K562 (cell line): ENCODE data around the gene DRD1. TPM values are rescaled to one million over a fixed set of nuclear protein-coding genes. Genes with fewer than 3 reads are reported as not detected.

Experiments
- ARHGAP35 ChIP-seq: fragments of 450-650 bp; IDR thresholded peaks from 2 replicates; pipeline ENCODE4 v1.6.1; 2018; ENCODE audit not compliant: partially characterized antibody
- CCNT2 ChIP-seq: IDR thresholded peaks from 2 replicates; pipeline ENCODE4 v1.6.1; 2011; ENCODE audit warnings: borderline replicate concordance, low read depth, mild to moderate bottlenecking, moderate library complexity, mixed read lengths, low read length; ENCODE audit not compliant: insufficient read length; ENCODE audit errors: extremely low read depth
- CSDE1 ChIP-seq, 2 experiments: fragments of 450-650 bp; IDR thresholded peaks; 2 replicates each; pipeline ENCODE4 v1.6.1; 2016; ENCODE audit warnings: mild to moderate bottlenecking in 1 of 2
- DMBX1 ChIP-seq: fragments of 250-450 bp; sonication (Bioruptor Pico); IDR thresholded peaks from 2 replicates; pipeline ENCODE4 v1.8.0; 2022; ENCODE audit warnings: inconsistent platforms, mild to moderate bottlenecking, moderate library complexity, borderline replicate concordance
- E2F3 ChIP-seq: fragments of 250-450 bp; sonication (Bioruptor Pico); IDR thresholded peaks from 2 replicates; pipeline ENCODE4 v1.4.0; 2020; ENCODE audit warnings: mild to moderate bottlenecking
- EP400 ChIP-seq: fragments of 450-650 bp; IDR thresholded peaks from 2 replicates; pipeline ENCODE4 v1.6.1; 2017; ENCODE audit warnings: antibody characterized with exemption, mild to moderate bottlenecking, moderate library complexity
- GABPA ChIP-seq: fragments of 200-800 bp; sonication (Bioruptor generic); conservative IDR thresholded peaks from 2 replicates; pipeline ENCODE4 v1.6.1; 2016; ENCODE audit warnings: low read depth, missing genetic modification characterization, missing compliant biosample characterization
- GATAD2B ChIP-seq: fragments of 450-650 bp; IDR thresholded peaks from 2 replicates; pipeline ENCODE4 v1.6.1; 2017; ENCODE audit warnings: mild to moderate bottlenecking, borderline replicate concordance
- ILF3 ChIP-seq: fragments of 450-650 bp; IDR thresholded peaks from 2 replicates; pipeline ENCODE4 v1.6.1; 2018; ENCODE audit warnings: antibody characterized with exemption, mild to moderate bottlenecking, moderate library complexity, borderline replicate concordance
- MNT ChIP-seq, 2 experiments: fragments of 450-650 bp; conservative IDR thresholded peaks; 2 replicates each; pipeline ENCODE4 v1.6.1; 2017; ENCODE audit warnings: mild to moderate bottlenecking in 2 of 2, moderate library complexity in 2 of 2
- NFYB ChIP-seq: IDR thresholded peaks from 2 replicates; pipeline ENCODE4 v1.6.1; 2011; ENCODE audit warnings: mild to moderate bottlenecking, moderate library complexity; ENCODE audit not compliant: insufficient read length; ENCODE audit errors: extremely low read depth
- PYGO2 ChIP-seq: fragments of 450-650 bp; IDR thresholded peaks from 2 replicates; pipeline ENCODE4 v1.6.1; 2016; ENCODE audit warnings: mild to moderate bottlenecking, missing genetic modification characterization, moderate library complexity, missing compliant biosample characterization
- RB1 ChIP-seq: fragments of 450-650 bp; IDR thresholded peaks from 2 replicates; pipeline ENCODE4 v1.6.1; 2017; ENCODE audit warnings: low read depth, mild to moderate bottlenecking
- RBFOX2 ChIP-seq: fragments of 200-400 bp; formaldehyde crosslinking; IDR thresholded peaks from 2 replicates; pipeline ENCODE4 v1.6.1; 2017; ENCODE audit warnings: low read depth, mild to moderate bottlenecking, low read length, moderate library complexity
- SRSF3 ChIP-seq: fragments of 200-400 bp; formaldehyde crosslinking; IDR thresholded peaks from 2 replicates; pipeline ENCODE4 v1.6.1; 2016; ENCODE audit warnings: mild to moderate bottlenecking, low read length, moderate library complexity; ENCODE audit not compliant: insufficient read depth
- THRAP3 ChIP-seq: fragments of 450-650 bp; IDR thresholded peaks from 2 replicates; pipeline ENCODE4 v1.6.1; 2016; ENCODE audit warnings: mild to moderate bottlenecking, inconsistent platforms, borderline replicate concordance
- ZFX ChIP-seq: sonication (generic); formaldehyde crosslinking; IDR thresholded peaks from 2 replicates; pipeline ENCODE4 v1.8.0; 2022; ENCODE audit warnings: mild to moderate bottlenecking, missing genetic modification reagents, moderate library complexity
- ZNF140 ChIP-seq: fragments of 250-450 bp; sonication (Bioruptor Pico); IDR thresholded peaks from 2 replicates; pipeline ENCODE4 v1.8.0; 2021; ENCODE audit warnings: moderate library complexity, mild to moderate bottlenecking, inconsistent platforms
- ZNF175 ChIP-seq: fragments of 200-800 bp; sonication (Bioruptor generic); IDR thresholded peaks from 2 replicates; pipeline ENCODE4 v1.6.1; 2016; ENCODE audit warnings: low read depth, mild to moderate bottlenecking, missing genetic modification characterization, missing compliant biosample characterization
- ZNF449 ChIP-seq: fragments of 250-450 bp; sonication (Bioruptor Pico); IDR thresholded peaks from 2 replicates; pipeline ENCODE4 v1.8.0; 2022; ENCODE audit warnings: moderate library complexity, mild to moderate bottlenecking, inconsistent platforms
- ZNF551 ChIP-seq: fragments of 250-450 bp; sonication (Bioruptor Pico); IDR thresholded peaks from 2 replicates; pipeline ENCODE4 v1.5.0; 2021; ENCODE audit warnings: mild to moderate bottlenecking, moderate library complexity
- ZNF583 ChIP-seq: fragments of 250-450 bp; sonication (Bioruptor Pico); IDR thresholded peaks from 2 replicates; pipeline ENCODE4 v1.4.0; 2020
- ZNF696 ChIP-seq: fragments of 250-450 bp; sonication (Bioruptor Pico); conservative IDR thresholded peaks from 2 replicates; pipeline ENCODE4 v1.4.0; 2020; ENCODE audit warnings: mild to moderate bottlenecking, moderate library complexity
- polyA plus RNA-seq, 8 experiments: library from polyadenylated mRNA; depleted of rRNA in 4 of 8; stranded (reverse) in 5 of 8; unstranded in 3 of 8; fragments of >200 nt; fragmentation: Nextera tagmentation in 2 of 8; fragmentation: Illumina TruSeq in 1 of 8; extraction: Ambion mirVana in 2 of 8; extraction: Trizol in 1 of 8; gene quantifications; 2 replicates each; pipeline versions ENCODE4 v1.2.1 to v1.2.3, GENCODE V29; 2011 to 2014; ENCODE audit warnings: inconsistent platforms in 1 of 8, missing spikeins in 1 of 8
- total RNA-seq, 7 experiments: library from RNA; depleted of rRNA in 6 of 7; stranded (reverse); fragments of >200 nt in 6 of 7; fragmentation: Illumina TruSeq in 2 of 7; extraction: Trizol in 2 of 7; gene quantifications; 2 replicates each; pipeline versions ENCODE4 v1.2.1 to v1.2.3, GENCODE V29; 2011 to 2021; ENCODE audit warnings: low replicate concordance in 1 of 7
- TF ChIP-seq, protein P1 (sequence below): fragments of 450-650 bp; IDR thresholded peaks from 2 replicates; pipeline ENCODE4 v1.6.1; 2018; ENCODE audit warnings: mild to moderate bottlenecking, low read depth; ENCODE audit not compliant: partially characterized antibody

The DRD1 gene
- total and polyA plus RNA-seq, 9 of the 15 experiments (the other 6 are each of a cell fraction or from before 2014, with no cell fraction given) = not detected

DNA sequence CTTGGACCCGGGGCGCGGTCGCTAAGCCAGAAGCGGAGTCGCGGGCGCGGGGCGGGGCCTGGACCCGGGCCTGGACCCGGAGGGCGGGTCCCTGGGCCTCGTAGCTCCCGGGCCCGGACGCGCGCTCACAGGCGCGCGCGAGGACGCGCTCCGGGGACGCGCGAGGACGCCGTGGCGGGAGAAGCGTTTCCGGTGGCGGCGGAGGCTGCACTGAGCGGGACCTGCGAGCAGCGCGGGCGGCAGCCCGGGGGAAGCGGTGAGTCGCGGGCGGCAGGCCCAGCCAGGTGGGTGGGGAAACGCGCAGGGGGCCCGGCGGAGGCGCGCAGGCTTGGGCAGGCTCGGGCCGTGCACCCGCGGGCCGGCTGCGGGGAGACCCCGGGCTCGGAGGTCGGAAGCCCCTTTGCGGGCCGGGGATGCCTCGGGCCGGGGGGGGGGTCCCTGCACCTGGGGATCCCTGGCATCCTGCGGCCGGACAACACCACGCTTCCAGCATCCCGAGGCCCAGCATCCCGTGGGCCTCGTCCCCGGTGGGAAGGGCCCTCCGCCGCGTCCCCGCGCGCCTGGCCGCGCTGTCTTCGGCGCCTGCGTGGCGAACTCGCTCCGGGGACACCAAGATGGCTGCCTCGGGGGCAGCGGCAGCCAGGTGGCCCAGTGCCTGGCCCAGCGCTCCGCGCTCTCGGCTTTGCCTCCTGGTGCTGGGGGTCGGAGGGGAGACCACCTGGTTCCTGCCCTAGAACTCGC is 34.6 kb upstream of the DRD1 start, which contains the start of gene SFXN1 (continued):
- TF ChIP-seq ZFX = peak; percentile 60; the same call in 1 of the 2 replicates
- peak; percentile 93; the same call in 1 of the 2 replicates for TF ChIP-seq RB1
- no peak for TF ChIP-seq ZNF175
- TF ChIP-seq EP400 = peak; percentile 77
- TF ChIP-seq ZNF696 (CRISPR knock-in tag) = no peak
- no peak for TF ChIP-seq THRAP3
- TF ChIP-seq ARHGAP35 = no peak
- peak; percentile 55; the same call in 1 of the 2 replicates for TF ChIP-seq ILF3
- peak; percentile 80; the same call in 1 of the 2 replicates for TF ChIP-seq DMBX1 (CRISPR knock-in tag)
- TF ChIP-seq NFYB = no peak
- no peak for TF ChIP-seq ZNF449 (CRISPR knock-in tag)
- no peak; a peak in 2 of 4 replicates for TF ChIP-seq MNT (conservative IDR thresholded peaks at IDR 0.05)
- peak; percentile 92 for TF ChIP-seq RBFOX2
- no peak for TF ChIP-seq ZNF140 (CRISPR knock-in tag)
- peak; percentile 88 for TF ChIP-seq E2F3
- TF ChIP-seq, protein P1, sequence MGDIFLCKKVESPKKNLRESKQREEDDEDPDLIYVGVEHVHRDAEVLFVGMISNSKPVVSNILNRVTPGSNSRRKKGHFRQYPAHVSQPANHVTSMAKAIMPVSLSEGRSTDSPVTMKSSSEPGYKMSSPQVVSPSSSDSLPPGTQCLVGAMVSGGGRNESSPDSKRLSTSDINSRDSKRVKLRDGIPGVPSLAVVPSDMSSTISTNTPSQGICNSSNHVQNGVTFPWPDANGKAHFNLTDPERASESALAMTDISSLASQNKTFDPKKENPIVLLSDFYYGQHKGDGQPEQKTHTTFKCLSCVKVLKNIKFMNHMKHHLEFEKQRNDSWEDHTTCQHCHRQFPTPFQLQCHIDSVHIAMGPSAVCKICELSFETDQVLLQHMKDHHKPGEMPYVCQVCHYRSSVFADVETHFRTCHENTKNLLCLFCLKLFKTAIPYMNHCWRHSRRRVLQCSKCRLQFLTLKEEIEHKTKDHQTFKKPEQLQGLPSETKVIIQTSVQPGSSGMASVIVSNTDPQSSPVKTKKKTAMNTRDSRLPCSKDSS = no peak
- TF ChIP-seq CCNT2 = peak; percentile 48
- TF ChIP-seq PYGO2 (tag) = no peak
- peak; percentile 65; the same call in 1 of the 2 replicates for TF ChIP-seq GATAD2B
- TF ChIP-seq GABPA (tag) = peak; percentile 80
- TF ChIP-seq ZNF551 (CRISPR knock-in tag) = no peak
- no peak for TF ChIP-seq CSDE1 (IDR thresholded peaks at IDR 0.05)
- peak; percentile 70; the same call in 1 of the 2 replicates for TF ChIP-seq ZNF583 (CRISPR knock-in tag)
- TF ChIP-seq SRSF3 = no peak
